GM13977 (cell line): ENCODE measurements around the gene ZSWIM8.

Experiments
- DNase-seq: peaks from one replicate; pipeline ENCODE4 v3.0.0; 2012; ENCODE audit warnings: low spot score
- in situ Hi-C: fragments of 300-500 bp; cut with MboI; formaldehyde crosslinking; loops from one replicate; pipeline ENCODE4 v1.12.0; 2022; ENCODE audit warnings: low sequenced_read_pairs, low pct_unique_long_range_greater_than_20kb, mixed read lengths, inconsistent platforms; ENCODE audit not compliant: unreplicated experiment
- TF ChIP-seq, protein P1 (sequence below): IDR thresholded peaks from 2 replicates; pipeline ENCODE4 v1.5.1; 2012; ENCODE audit warnings: mild to moderate bottlenecking, control low read depth; ENCODE audit not compliant: insufficient read depth; ENCODE audit errors: extremely low read depth, missing control alignments

ZSWIM8 gene

DNA sequence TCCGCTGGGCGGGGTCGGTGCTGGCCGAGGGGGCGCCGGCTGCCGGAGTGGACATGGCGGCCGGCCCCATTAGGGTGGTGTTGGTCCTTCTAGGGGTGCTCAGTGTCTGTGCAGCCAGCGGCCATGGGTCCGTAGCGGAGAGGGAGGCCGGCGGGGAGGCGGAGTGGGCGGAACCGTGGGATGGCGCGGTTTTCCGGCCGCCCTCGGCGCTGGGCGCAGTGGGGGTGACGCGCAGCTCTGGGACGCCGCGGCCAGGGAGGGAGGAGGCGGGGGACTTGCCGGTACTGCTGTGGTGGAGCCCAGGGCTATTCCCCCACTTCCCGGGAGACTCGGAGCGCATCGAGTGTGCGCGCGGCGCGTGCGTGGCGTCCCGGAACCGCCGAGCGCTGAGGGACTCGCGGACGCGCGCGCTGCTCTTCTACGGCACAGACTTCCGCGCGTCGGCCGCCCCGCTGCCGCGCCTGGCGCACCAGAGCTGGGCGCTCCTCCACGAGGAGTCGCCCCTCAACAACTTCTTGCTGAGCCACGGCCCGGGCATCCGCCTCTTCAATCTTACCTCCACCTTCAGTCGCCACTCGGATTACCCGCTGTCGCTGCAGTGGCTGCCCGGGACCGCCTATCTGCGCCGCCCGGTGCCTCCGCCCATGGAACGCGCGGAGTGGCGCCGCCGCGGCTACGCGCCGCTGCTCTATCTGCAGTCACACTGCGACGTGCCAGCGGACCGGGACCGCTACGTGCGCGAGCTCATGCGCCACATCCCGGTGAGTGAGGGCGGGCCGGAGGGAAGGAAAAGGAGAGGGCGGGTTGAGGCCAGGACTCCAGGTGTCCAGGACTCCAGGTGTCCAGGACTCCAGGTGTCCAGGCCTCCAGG, 12.9 kb upstream of the ZSWIM8 start:
- in situ Hi-C loops, result no loop called here
- DNase-seq, result peak; percentile 89
- TF ChIP-seq, protein P1, sequence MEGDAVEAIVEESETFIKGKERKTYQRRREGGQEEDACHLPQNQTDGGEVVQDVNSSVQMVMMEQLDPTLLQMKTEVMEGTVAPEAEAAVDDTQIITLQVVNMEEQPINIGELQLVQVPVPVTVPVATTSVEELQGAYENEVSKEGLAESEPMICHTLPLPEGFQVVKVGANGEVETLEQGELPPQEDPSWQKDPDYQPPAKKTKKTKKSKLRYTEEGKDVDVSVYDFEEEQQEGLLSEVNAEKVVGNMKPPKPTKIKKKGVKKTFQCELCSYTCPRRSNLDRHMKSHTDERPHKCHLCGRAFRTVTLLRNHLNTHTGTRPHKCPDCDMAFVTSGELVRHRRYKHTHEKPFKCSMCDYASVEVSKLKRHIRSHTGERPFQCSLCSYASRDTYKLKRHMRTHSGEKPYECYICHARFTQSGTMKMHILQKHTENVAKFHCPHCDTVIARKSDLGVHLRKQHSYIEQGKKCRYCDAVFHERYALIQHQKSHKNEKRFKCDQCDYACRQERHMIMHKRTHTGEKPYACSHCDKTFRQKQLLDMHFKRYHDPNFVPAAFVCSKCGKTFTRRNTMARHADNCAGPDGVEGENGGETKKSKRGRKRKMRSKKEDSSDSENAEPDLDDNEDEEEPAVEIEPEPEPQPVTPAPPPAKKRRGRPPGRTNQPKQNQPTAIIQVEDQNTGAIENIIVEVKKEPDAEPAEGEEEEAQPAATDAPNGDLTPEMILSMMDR, result peak; percentile 19

DNA sequence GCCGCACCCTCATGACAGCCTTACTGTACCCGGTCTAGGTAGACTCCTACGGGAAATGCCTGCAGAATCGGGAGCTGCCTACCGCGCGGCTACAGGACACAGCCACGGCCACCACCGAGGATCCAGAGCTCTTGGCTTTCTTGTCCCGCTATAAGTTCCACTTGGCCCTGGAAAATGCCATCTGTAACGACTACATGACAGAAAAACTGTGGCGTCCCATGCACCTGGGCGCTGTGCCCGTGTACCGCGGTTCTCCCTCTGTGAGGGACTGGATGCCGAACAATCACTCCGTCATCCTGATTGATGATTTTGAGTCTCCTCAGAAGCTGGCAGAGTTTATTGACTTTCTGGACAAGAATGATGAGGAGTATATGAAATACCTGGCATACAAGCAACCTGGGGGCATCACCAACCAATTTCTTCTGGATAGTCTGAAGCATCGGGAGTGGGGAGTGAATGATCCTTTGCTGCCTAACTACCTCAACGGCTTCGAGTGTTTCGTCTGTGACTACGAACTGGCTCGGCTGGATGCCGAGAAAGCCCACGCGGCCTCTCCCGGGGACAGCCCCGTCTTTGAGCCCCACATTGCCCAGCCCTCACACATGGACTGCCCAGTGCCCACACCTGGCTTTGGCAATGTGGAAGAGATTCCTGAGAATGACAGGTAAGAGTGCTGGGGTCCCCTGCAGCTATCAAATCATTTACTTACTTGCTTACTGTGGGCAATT, 12.1 kb upstream of the ZSWIM8 start:
- in situ Hi-C loops, result no loop called here

DNA sequence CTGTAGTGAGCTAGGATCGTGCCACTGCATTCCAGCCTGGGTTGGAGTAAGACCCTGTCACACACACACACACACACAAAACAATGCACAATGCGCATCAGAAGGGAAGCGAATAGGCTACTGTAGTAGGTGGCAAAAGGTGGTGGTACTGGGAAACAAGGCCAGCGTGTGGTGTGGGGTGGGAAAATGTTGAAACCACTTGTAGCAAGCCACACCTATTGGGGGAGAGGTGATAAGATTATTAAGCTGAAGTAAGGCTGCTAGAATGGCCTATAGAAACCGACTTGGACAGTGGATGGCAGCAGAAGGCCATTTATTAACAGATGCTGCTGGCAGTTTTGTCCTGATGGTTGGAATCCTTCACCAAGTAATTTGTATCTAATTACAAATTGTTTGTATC, 10.8 kb upstream of the ZSWIM8 start:
- in situ Hi-C loops, result no loop called here
- DNase-seq, result no peak
- TF ChIP-seq, protein P1, result peak; percentile 35

More for the DNA sequence above, 12.1 kb upstream of the ZSWIM8 start:
- TF ChIP-seq, protein P1, result no peak
- no peak for DNase-seq

DNA sequence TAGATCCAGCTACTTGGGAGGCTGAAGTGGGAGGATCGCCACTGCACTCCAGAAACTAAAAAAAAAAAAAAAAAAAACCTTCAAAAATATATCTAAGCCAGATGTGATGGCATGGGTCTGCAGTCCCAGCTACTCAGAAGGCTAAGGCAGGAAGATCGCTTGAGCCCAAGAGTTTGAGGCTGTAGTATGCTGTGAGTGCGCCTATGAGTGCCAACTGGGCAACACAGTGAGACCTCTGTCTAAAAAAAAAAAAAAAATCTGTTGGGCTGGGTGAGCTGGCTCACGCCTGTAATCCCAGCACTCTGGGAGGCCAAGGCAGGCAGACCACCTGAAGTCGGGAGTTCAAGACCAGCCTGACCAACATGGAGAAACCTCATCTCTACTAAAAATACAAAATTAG, 6.4 kb upstream of the ZSWIM8 start:
- in situ Hi-C loops, result no loop called here
- TF ChIP-seq, protein P1, result no peak
- DNase-seq, result no peak

DNA sequence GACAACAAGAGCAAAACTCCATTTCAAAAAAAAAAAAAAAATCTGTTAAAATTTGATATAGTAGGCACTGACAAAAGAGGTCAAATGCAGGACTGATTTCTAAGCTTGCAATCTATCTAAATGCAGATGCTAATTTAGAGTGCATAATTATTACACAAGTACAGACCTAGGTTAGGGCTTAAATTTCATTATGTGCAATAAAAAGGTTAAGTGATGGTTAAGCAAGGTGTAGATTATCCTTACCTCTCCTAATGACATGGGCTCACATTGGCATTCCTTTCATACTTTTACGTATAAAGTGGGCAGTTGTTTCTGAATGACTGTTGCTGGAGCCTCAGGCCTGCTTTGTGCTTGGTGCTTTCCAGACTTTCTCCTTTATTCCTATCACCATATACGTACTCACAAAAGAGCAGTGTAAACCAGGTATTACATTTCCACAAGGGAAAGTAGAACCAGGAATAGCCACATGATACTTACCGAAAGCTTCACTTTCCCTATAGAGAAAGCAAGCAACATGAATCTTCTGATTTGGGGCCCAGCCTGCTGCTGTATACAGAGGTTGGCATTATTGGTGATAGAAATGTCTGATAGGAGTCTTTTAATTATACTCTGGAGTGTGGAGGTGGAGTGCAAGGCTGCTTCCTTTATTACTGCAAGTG, 5.7 kb upstream of the ZSWIM8 start:
- in situ Hi-C loops, result no loop called here
- TF ChIP-seq, protein P1, result no peak

DNA sequence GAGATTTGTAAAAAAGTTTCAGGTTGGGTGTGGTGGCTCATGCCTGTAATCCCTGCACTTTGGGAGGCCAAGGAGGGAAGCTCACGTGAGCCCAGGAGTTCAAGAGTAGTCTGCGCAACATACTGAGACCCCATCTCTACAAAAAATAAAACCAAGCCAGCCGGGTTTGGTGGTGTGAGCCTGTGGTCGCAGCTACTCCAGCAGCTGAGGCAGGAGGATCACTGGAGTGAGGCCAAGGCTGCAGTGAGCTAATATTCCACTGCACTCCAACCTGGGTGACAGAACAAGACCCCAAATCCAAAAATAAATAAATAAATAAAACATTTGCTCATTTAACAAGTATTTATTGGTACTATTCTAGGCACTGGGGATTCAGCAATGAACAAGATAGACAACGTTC, 5.1 kb upstream of the ZSWIM8 start:
- TF ChIP-seq, protein P1, result no peak
- no peak for DNase-seq
- in situ Hi-C loops, result no loop called here

More for the DNA sequence above, 5.7 kb upstream of the ZSWIM8 start:
- DNase-seq, result peak; percentile 8
